Limb (tissue), 2 donors: ENCODE results near the gene CA12.
A peak's percentile ranks its signal among the peaks of the same experiment; 100 is the strongest.
"Not testable (repeated sequence)": the region's sequence is repeated elsewhere in the genome, so short reads cannot be mapped to it uniquely, and the experiment has no call there.

Experiments
- DNase-seq, 2 donors: peaks; one replicate each; pipeline ENCODE4 v3.0.0-alpha.2; 2016; ENCODE audit errors: extremely low spot score in 2 of 2

Gene CA12

DNA sequence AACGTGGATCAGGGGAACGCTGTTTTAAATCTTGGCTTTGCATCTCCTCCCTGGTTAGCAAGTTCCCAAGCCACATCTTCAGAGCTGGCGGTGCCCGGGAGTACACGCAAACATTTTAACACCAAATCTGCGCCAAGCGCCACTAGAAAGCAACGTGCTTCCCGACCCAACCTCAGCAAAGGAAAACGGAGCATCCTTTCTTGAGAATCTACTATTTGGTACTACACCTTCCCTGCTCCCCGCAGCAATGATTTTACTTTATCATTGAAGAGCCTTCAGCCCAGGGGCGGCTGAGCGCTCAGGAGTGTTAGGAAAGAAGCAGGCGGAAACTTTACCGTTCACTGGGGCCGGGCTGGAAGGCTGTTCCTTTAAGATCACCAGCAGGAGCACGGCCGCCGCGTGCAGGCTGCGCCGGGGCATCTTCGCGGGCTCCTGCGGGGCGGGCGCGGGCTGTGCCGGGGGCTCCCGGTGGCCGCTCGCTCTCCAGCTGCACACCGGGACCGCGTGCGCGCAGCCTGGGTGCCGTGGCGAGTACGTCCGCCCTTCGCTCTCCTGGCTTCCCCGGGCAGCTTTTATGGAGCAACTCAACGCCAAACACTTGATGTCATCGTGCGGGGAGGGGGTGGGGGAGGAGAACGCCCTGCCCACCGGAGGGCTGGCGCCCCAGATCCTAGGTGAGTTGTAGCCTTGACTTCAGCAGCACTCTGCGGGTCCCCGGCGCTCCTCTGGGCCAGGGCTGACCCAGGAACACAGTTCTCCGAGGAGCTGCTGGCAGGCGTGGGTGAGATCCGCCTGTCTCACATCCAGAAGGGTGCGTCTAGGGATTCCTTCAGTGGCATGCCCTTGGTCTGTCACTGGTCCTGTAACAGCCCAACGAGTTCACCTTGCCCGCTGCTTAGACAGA is at the start of gene CA12:
CA12 (minus strand) TSS at position 546 of the 904 bp plus-strand sequence; CDS start at position 420, 126 bp downstream.
- peak in 1 of 2 donors; percentile 72 for DNase-seq

DNA sequence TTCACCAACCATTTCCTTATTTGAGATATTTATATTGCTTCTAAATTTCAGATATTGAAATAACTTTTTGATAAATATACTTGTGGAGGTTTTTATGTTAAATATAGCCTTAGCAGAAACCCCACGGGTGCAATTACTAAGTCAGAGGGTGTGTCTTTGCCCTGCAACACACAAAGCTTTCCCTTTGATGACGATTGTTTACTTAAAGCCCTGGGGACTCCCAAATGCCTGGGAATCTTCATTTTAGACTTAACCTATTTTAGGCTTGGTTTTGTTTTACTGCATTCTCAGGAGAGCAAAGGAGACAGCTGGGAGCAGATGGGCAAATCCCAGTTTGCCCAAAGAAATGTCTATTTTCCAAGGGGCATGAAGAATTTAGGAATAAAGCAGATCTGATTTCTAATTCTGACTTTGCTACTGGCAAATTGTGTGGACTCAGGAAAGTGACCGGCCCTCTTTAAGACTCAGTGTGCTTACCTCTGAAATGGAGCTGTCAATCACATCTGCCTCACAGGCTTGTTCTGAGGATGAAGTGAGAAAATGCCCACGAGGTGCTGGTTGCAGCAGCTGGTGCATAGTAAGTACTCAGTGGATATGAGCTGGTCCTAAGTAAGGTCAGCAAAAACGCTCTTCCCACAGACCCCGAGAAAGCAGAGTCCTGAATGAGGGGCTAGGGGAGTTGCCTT is 49.3 kb upstream of the CA12 start:
- DNase-seq = no peak

DNA sequence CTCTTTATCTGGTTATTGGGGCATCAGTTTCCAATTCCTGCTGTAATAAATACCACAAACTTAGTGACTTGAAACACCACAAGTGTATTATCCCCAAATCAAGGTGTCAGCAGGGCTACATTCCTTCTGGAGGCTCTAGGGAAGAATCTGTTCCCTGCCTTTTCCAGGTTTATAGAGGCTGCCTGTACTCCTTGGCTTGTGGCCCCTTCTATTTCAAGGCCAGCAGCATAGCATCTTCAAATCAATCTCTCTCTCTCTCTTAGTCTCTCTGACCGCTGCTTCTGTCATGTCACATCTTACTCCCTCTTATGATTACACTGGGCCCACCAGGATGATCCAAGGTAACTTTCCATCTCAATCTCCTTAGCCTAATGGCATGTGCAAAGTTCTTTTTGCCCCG is 44.9 kb upstream of the CA12 start:
- no peak for DNase-seq

DNA sequence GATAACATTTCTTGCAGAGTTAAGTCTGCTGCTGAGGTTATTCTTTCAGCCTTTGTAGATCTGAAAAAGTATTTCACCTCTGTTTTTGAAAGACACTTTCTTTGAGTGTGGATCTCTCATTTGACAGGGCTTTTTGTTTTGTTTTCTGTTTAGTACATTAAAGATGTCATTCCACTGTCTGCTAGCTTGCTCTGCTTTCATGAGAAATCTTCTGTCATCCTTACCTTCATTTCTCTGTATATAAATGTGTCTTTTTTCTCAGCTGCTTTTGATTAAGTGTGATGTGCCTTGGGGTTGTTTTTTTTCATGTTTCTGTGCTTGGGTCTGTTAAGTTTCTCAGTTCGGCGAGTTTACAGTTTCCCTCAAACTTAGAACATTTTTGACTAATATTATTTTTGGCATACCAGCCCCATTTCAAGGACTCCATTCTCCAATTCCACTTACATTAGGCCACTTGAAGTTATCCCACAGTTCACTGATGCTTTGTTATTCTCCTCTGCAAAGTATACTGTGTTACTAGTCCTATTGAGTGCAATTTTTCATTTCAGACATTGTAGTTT is 43.9 kb upstream of the CA12 start:
- no peak for DNase-seq

GRCh38 chr15:63422891-63423590 is 41.4 kb upstream of the CA12 start:
- no peak for DNase-seq

DNA sequence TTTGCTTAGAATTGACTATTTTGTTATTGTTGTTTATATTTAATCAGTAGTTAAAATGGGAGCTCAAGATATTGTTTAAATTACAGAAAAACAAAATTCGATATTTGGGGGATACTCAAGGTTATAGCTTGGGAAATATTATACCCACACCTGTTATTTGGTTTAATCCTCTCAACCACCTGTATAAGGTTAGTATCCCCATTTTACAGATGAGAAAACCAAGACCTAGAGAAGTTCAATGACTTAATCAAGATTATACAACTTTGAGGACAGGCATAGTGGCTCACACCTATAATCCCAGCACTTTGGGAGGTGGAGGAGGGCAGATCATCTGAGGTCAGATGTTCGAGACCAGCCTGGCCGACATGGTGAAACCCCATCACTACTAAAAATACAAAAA is 39.8 kb upstream of the CA12 start:
- DNase-seq = no peak

GRCh38 chr15:63420333-63420747 is 38.7 kb upstream of the CA12 start:
- DNase-seq = no peak

- no peak for DNase-seq
These were observed 37.2 kb upstream of the CA12 start for GRCh38 chr15:63418811-63419210.

DNA sequence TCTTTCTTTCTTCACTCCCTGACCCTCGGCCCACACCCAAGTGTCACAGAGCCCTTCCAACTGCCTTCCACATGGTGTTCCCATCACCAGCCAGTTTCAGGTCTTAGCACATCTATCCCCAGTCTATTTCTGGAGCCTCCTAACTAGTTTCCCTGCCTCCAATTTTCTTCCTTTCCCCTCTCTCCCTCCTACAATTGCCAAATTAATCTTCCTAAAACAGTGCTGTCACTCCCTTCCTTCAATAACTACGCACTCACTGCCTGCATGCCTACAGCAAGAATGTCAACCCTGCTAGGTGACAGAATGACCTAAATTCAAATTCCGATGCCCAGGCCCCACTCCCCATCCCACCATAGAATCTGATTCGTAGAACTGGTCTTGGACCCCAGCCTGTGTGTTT is 36.1 kb upstream of the CA12 start:
- DNase-seq = no peak

GRCh38 chr15:63417274-63417673 is 35.6 kb upstream of the CA12 start:
- DNase-seq = not testable (repeated sequence)

DNA sequence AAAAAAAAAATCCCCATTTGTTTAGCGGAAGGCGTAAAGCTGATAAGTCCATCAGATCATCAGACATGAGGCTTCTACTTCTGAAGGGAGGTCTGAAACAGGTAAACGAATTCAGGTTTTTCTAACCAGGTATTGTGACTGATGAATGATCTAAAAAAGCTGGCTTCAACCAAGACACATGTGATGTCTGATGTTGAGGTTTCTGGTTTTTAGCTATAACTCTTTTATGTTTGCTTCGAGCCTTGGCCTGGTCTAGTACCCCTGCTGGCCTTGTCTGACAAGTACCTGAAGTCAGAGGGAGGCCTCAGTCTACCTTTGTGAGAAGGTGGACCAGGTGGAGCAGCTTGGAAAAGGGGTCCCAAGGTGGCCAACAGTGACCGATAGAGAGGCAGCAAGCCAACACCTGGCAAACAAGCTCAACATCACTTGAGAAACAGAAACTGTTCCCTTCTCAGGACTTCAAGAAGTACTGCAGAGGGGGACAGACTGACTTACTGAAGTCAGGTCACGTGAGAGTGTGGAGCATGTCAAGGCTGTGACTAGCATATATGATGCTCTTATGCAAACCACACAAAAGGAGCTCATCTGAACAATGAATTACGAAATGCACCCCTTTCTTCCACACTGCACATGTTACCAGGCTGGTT is 33.0 kb upstream of the CA12 start:
- no peak for DNase-seq

DNA sequence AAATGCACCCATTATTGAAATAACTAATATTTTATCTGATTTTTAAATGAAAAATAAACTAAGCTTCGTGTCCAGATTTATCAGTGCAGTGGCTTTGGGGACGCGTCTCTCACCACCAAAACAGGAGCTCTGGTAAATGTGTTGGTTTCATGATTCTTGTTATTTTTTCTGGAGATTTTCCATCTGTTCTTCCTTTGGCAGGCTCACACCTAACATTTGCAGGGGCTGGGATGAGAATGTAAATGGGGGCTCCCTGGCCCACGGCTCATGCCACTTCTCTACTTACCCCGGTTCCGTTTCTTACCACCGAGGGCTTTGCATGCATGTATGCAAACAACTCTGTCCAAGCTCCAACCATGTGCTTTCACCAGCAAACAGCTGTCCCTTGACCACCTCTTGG is 30.9 kb upstream of the CA12 start:
- DNase-seq = no peak

DNA sequence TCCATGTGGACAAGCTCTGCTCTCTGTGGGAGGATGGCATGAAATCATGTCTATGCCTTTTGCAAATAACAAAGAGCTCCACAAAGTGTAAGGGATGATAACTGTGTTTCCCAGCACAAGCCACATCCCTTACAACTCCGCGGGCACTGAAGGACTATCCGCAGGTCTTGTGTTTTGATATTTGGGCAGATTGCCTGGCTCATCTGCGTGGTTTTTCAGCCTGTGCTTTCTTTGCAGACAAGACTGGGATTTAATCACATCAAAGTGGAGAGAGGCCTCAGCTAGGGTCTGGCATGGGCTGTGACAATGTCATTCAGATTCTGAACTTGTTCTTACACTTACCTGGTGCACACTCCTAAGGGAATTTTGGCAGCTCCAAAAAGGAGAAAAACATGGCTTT is 30.2 kb upstream of the CA12 start:
- DNase-seq = no peak

DNA sequence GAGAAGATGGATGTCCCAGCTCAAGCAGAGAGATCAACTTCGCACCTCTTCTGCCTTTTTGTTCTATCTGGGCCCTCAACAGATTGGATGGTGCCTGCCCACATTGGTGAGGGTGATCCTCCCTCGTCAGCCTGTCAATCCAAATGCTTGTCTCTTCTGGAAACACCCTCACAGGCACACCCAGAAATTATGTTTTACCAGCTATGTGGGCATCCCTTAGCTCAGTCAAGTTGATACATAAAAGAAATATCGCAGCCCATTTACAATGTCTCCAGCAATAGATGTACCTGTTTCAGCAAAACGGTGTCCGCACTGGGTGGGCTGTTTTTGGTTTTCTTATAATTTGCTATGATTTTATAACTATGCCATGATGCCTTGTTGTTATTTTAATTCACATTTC is 27.5 kb upstream of the CA12 start:
- no peak for DNase-seq

- peak in 1 of 2 donors; percentile 65 for DNase-seq
These were observed 26.9 kb upstream of the CA12 start for GRCh38 chr15:63408524-63408923.

DNA sequence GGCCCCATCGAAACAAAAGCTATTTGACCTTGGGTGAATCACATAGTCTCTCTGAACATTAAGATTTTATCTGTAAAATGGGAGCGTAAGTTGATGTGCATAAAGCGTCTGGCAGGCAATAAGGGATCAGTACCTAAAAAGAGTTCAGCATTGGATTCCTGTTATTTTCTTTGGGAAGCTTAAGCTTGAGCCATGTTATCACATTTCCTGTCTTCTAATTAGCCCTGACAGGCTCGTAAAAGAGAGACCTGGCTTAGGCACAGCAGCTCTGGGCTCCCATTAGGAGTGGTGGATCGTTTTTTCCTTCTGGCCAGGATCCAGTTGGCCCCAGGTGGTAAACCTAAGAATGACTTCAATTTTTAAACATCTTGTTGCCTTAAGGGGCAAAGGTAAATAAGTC is 26.0 kb upstream of the CA12 start:
- DNase-seq = no peak

DNA sequence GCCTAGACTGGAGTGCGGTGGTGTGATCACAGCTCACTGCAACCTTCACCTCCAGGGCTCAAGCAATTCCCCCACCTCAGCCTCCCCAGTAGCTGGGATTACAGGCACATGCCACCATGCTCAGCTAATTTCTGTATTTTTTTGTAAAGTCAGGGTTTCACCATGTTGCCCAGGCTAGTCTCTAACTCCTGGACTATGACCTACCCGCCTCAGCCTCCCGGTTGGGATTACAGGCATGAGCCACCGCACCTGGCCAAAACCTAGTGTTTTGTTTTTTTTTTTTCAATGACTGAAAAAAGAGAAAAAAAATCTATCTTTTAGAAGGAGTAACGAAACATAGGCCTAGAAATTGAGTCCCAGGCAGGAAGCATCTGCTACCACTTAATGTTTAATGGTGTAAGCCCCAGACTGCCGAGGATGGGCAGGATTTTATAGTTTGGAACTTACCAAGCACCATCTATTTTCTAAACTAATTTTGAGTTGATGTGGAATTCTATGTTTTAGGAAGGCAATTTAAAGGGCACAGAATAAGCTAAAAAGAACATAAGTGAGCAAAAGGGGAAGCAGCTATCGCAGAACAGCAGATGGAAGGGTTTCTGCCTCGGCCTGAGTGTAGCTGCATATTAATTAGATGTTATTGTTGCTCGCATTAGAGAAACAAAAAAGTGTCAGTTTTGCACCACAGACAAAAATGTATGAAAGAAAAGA is 24.2 kb upstream of the CA12 start:
- DNase-seq = no peak

DNA sequence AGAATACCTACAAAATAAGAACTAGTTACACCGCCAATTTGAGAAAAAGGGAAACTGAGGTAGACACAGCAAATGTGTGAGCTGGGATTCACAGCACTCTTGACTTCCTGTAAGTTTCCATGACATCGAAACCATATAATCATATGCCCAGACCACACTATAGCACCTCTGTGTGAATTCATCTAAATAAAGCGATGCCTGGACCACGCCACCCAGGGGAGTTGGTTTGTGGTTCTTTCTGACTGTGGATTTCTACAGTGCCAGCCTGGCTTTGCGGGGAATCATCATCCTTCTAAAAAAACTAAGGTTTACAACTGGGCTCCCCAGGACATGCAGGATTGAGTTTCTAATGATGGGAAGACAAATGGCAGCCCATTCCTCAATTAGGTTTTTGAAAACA is 23.5 kb upstream of the CA12 start:
- no peak for DNase-seq

DNA sequence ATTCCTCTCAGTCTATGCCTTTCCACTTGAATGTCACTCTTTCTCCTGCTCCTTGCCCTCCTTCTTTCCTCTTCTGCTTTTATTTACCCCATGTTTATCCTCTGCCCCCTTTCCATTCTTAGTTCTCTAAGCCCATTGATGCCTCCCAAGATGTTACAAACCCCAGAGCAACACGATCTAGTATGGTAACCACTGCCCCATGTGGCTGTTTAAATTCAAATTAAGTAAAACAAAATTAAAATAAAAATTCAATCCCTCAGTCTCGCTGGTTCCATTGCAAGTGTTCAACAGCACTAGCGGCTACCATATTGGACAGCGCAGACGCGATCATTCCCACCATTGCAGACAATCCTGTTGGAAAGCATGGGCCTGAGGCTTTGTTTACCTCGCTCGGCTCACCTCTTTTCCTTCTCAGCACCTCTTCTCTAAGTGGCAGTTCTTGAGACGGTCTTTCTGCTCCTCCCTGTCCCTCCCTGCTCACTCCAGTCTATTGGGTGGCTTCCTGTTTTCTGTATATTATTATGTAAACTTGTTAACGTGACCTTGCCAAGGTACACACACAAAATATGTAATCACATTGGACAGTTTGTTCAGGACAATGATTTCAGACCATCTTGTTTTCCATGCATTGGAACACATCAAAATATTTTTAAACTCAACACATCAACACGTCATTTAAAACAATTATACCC is 21.8 kb upstream of the CA12 start:
- DNase-seq = no peak
